ENCODE data around the gene SAMD3.
"Not testable (repeated sequence)": the region's sequence is repeated elsewhere in the genome, so short reads cannot be mapped to it uniquely, and the experiment has no call there.

The SAMD3 gene

GRCh38 chr6:130152908-130153510 is 69.7 kb downstream of the SAMD3 start:
- DNase-seq (ENCODE audit: low read depth): no peak
- TF ChIP-seq, protein P1, sequence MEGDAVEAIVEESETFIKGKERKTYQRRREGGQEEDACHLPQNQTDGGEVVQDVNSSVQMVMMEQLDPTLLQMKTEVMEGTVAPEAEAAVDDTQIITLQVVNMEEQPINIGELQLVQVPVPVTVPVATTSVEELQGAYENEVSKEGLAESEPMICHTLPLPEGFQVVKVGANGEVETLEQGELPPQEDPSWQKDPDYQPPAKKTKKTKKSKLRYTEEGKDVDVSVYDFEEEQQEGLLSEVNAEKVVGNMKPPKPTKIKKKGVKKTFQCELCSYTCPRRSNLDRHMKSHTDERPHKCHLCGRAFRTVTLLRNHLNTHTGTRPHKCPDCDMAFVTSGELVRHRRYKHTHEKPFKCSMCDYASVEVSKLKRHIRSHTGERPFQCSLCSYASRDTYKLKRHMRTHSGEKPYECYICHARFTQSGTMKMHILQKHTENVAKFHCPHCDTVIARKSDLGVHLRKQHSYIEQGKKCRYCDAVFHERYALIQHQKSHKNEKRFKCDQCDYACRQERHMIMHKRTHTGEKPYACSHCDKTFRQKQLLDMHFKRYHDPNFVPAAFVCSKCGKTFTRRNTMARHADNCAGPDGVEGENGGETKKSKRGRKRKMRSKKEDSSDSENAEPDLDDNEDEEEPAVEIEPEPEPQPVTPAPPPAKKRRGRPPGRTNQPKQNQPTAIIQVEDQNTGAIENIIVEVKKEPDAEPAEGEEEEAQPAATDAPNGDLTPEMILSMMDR (IDR thresholded peaks at IDR 0.05; ENCODE audit: low read length, missing control alignments): no peak
- H3K4me3 ChIP-seq (replicated peaks; ENCODE audit: low read depth, low read length): no peak overlapping the region

DNA sequence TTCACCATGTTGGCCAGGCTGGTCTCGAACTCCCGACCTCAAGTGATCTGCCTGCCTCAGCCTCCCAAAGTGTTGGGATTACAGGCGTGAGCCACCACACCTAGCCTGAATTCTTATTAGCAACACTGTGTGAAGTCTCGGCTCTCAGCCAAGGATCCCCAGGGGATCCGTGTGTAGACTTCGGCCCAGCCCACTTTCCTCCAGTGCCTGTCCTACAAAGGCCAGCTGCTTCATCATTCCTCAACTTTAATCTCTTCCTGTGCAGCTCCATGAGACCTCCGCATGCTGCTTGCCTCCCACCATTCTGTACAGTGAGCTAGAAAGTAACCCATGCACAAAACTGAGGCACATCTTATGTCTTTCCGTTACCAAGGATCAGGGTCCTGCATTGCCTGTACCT is 71.8 kb downstream of the SAMD3 start:
- TF ChIP-seq, protein P1 (IDR thresholded peaks at IDR 0.05; ENCODE audit: low read length, missing control alignments): no peak
- no peak for DNase-seq (ENCODE audit: low read depth)

GRCh38 chr6:130149016-130149415 is 73.7 kb downstream of the SAMD3 start:
- H3K4me3 ChIP-seq (replicated peaks; ENCODE audit: low read depth, low read length); DNase-seq (ENCODE audit: low read depth): not testable (repeated sequence)

More for the DNA sequence above, 71.8 kb downstream of the SAMD3 start:
- H3K4me3 ChIP-seq (replicated peaks; ENCODE audit: low read depth, low read length): no peak overlapping the region

GRCh38 chr6:130148181-130148580 is 74.6 kb downstream of the SAMD3 start:
- no peak overlapping the region for H3K4me3 ChIP-seq (replicated peaks; ENCODE audit: low read depth, low read length)
- TF ChIP-seq, protein P1 (IDR thresholded peaks at IDR 0.05; ENCODE audit: low read length, missing control alignments): no peak
- DNase-seq (ENCODE audit: low read depth): no peak

GRCh38 chr6:130147111-130147510 is 75.6 kb downstream of the SAMD3 start:
- H3K4me3 ChIP-seq (replicated peaks; ENCODE audit: low read depth, low read length): no peak overlapping the region
- TF ChIP-seq, protein P1 (IDR thresholded peaks at IDR 0.05; ENCODE audit: low read length, missing control alignments): no peak
- DNase-seq (ENCODE audit: low read depth): no peak

GRCh38 chr6:130143709-130144108 is 79.0 kb downstream of the SAMD3 start:
- DNase-seq (ENCODE audit: low read depth): peak; percentile 29
- H3K4me3 ChIP-seq (replicated peaks; ENCODE audit: low read depth, low read length): no peak overlapping the region
- TF ChIP-seq, protein P1 (IDR thresholded peaks at IDR 0.05; ENCODE audit: low read length, missing control alignments): no peak

DNA sequence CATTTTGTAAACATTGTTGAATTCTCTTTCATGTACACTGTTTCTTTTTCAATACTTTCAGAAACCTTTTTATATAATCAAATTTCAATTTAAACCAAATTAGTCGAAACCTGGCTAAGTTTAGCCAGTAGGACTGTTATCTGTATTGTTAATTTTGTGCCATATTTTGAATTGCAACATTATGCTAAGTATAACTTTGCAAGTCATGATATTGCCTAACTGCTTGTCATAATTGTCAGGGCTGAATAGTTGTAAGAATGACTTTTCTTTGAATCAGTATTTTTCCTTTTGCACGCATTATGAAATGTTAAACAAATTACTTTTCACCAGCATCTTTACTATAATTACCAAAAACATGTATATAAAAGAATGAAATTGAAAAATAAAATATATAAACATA is 82.7 kb downstream of the SAMD3 start:
- H3K4me3 ChIP-seq (replicated peaks; ENCODE audit: low read depth, low read length): no peak overlapping the region
- TF ChIP-seq, protein P1 (IDR thresholded peaks at IDR 0.05; ENCODE audit: low read length, missing control alignments): no peak
- peak; percentile 58 for DNase-seq (ENCODE audit: low read depth)
